ENCODE results near the gene RUNX2.

DNA sequence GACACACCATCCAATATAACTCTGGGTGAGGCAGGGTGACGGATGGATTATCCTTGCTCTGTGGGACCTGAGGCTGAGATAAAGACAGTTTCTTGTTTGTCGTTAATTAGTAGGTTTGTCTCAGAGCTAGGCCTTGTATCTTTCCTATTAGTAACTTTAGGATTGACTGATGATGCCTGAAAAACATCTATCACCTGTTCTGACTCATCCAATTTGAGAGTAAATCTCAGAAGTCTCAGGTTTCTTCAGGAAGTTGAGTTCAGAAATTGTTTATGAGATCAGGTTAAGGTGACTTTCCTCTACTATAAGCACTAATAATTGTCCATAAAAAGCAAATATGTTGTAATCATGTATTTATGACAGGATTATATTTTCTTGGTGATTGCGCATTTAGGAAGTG, 179.1 kb downstream of the RUNX2 start:
- TF ChIP-seq, protein P1, sequence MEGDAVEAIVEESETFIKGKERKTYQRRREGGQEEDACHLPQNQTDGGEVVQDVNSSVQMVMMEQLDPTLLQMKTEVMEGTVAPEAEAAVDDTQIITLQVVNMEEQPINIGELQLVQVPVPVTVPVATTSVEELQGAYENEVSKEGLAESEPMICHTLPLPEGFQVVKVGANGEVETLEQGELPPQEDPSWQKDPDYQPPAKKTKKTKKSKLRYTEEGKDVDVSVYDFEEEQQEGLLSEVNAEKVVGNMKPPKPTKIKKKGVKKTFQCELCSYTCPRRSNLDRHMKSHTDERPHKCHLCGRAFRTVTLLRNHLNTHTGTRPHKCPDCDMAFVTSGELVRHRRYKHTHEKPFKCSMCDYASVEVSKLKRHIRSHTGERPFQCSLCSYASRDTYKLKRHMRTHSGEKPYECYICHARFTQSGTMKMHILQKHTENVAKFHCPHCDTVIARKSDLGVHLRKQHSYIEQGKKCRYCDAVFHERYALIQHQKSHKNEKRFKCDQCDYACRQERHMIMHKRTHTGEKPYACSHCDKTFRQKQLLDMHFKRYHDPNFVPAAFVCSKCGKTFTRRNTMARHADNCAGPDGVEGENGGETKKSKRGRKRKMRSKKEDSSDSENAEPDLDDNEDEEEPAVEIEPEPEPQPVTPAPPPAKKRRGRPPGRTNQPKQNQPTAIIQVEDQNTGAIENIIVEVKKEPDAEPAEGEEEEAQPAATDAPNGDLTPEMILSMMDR (IDR thresholded peaks at IDR 0.05), result no peak
- no peak for TF ChIP-seq POLR2A (IDR thresholded peaks at IDR 0.05)

Measured in Peyer's patch (tissue), 4 donors.